Skeletal muscle cell (primary cell): Measurements from ENCODE around the gene FCRL6.

Experiments
- DNase-seq: peaks from one replicate; pipeline ENCODE4 v3.0.0-alpha.2; 2010; ENCODE audit warnings: low read depth
- H3K4me3 ChIP-seq: 2 replicates; pipeline ENCODE4 v1.5.1; 2011; ENCODE audit warnings: low read depth, mild to moderate bottlenecking, control low read depth, low read length, moderate library complexity

Gene FCRL6

GRCh38 chr1:159802111-159802510 is at the start of gene FCRL6:
Gene FCRL6 (plus strand): TSS chr1:159802360. CDS start chr1:159802425, 65 bp downstream.
- no peak within 1 kb of the TSS for H3K4me3 ChIP-seq

GRCh38 chr1:159753386-159753785 is 48.8 kb upstream of the FCRL6 start:
- DNase-seq = no peak
- H3K4me3 ChIP-seq = no peak overlapping the region

More at GRCh38 chr1:159802111-159802510, at the start of gene FCRL6:
- no peak for DNase-seq

- no peak for DNase-seq
- H3K4me3 ChIP-seq = no peak overlapping the region
Observed at GRCh38 chr1:159755451-159756007, 46.6 kb upstream of the FCRL6 start.

GRCh38 chr1:159756397-159756796 is 45.8 kb upstream of the FCRL6 start:
- no peak overlapping the region for H3K4me3 ChIP-seq
- DNase-seq = no peak

- no peak overlapping the region for H3K4me3 ChIP-seq
Observed at GRCh38 chr1:159763686-159764085, 38.5 kb upstream of the FCRL6 start.

GRCh38 chr1:159765806-159766205 is 36.4 kb upstream of the FCRL6 start:
- no peak for DNase-seq
- no peak overlapping the region for H3K4me3 ChIP-seq

More at GRCh38 chr1:159763686-159764085, 38.5 kb upstream of the FCRL6 start:
- DNase-seq = no peak

GRCh38 chr1:159771127-159771895 is 30.8 kb upstream of the FCRL6 start:
- H3K4me3 ChIP-seq = no peak overlapping the region
- DNase-seq = no peak

- H3K4me3 ChIP-seq = no peak overlapping the region
- DNase-seq = no peak
Observed at GRCh38 chr1:159774465-159774864, 27.7 kb upstream of the FCRL6 start.

- H3K4me3 ChIP-seq = no peak overlapping the region
- DNase-seq = no peak
Observed at GRCh38 chr1:159775716-159776115, 26.4 kb upstream of the FCRL6 start.

- no peak for DNase-seq
- no peak overlapping the region for H3K4me3 ChIP-seq
Observed at GRCh38 chr1:159778266-159778665, 23.9 kb upstream of the FCRL6 start.

GRCh38 chr1:159779403-159779851 is 22.7 kb upstream of the FCRL6 start:
- DNase-seq = peak; percentile 79
- no peak overlapping the region for H3K4me3 ChIP-seq

GRCh38 chr1:159780583-159781582 is 21.3 kb upstream of the FCRL6 start, which contains the start of gene DUSP23:
Gene DUSP23 (plus strand): TSS chr1:159780962. CDS start chr1:159781101, 139 bp downstream.
- DNase-seq = peak; percentile 94
- H3K4me3 ChIP-seq = peak within 1 kb of the TSS; percentile 65

GRCh38 chr1:159781992-159782391 is 20.2 kb upstream of the FCRL6 start:
- H3K4me3 ChIP-seq = peak overlapping the region; percentile 65
- no peak for DNase-seq

- H3K4me3 ChIP-seq = no peak overlapping the region
- DNase-seq = no peak
Observed at GRCh38 chr1:159783724-159784123, 18.4 kb upstream of the FCRL6 start.

- no peak for DNase-seq
- H3K4me3 ChIP-seq = no peak overlapping the region
Observed at GRCh38 chr1:159786465-159786864, 15.7 kb upstream of the FCRL6 start.

- DNase-seq = no peak
Observed at GRCh38 chr1:159786966-159787365, 15.2 kb upstream of the FCRL6 start.

GRCh38 chr1:159790237-159790917 is 11.8 kb upstream of the FCRL6 start:
- no peak for DNase-seq
- no peak overlapping the region for H3K4me3 ChIP-seq

More at GRCh38 chr1:159786966-159787365, 15.2 kb upstream of the FCRL6 start:
- no peak overlapping the region for H3K4me3 ChIP-seq

- H3K4me3 ChIP-seq = no peak overlapping the region
- no peak for DNase-seq
Observed at GRCh38 chr1:159791031-159791430, 11.1 kb upstream of the FCRL6 start.

GRCh38 chr1:159791461-159791860 is 10.7 kb upstream of the FCRL6 start:
- no peak for DNase-seq
- no peak overlapping the region for H3K4me3 ChIP-seq
